SHP77 (cell line): ENCODE measurements around the gene CRNN.
A peak's percentile ranks its signal among the peaks of the same experiment; 100 is the strongest.

Experiments used
- DNase-seq, 2 experiments: peaks; one replicate each; lab custom pipeline; 2025; lab: John Stamatoyannopoulos, UW

CRNN gene

DNA sequence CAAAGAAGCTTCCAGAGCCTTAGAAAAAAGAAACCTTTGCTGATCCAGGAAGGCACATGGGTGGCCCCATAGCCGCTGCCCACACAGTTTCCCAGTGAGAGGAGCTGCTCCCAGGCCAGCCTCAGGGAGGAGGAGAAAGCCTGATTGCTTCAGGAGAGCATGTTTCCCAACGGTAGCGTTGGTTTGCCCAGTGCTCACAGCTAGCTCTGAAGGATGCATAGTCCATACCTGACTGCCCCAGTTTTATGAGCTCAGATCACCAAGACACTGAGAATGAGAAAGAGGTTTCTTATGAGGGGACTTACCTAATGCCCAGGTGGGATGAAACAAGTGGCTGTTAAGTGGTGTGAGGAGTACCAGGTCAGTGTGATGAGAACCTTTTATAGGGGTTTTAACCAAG is at the start of gene CRNN:
Gene CRNN, minus strand, starts transcription at position 355 of the 400 bp plus-strand sequence. CDS start 2,030 bp downstream, outside the sequence.
- no peak for DNase-seq

DNA sequence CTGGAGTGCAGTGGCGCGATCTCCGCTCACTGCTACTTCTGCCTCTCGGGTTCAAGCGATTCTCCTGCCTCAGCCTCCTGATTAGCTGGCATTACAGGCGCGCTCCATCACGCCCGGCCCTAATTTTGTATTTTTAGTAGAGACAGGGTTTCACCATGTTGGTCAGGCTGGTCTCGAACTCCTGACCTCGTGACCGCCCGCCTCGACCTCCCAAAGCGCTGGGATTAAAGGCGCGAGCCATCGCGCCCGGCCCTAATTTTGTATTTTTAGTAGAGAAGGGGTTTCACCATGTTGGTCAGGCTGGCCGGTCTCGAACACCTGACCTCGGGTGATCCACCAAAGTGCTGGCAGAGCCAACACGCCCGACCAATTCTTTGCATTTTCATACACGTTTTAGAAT is 48.6 kb upstream of the CRNN start:
- DNase-seq = no peak

DNA sequence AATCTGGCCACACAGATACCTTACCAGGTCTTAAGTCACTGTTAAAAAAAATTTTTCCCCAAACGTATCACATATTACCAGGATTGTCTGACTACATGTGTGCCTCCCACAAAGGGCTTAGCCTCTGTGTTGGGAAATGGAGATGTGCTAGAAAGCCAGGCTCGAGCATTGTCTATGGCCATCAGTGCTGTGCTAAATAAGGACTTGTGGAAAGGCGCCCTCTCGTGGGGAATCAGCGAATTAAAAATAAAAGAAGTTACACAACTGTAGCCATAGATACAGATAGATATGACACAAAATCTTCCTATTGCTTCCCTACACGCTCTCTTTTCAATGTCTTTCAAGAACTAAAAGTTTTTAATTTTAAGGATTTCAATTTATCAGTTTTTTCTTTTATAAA is 47.5 kb upstream of the CRNN start:
- peak; percentile 75 to 92 for DNase-seq

DNA sequence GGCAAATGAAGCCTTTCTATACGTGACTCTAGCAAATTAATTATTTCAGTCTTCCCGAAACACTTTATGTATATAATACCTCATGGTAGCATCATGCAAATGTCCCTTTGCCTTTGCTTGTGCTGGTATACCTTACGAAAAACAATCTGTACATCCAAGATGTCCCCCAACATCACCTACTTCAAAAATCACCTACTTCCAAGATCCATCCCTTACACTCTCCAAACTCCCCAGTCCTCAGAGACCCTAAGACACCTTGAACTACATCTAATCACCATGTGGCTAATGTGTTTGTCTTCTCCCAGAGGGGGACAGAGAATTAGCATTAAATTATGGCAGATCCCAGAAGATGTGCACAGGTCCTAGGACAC is 46.5 kb upstream of the CRNN start:
- DNase-seq = no peak

DNA sequence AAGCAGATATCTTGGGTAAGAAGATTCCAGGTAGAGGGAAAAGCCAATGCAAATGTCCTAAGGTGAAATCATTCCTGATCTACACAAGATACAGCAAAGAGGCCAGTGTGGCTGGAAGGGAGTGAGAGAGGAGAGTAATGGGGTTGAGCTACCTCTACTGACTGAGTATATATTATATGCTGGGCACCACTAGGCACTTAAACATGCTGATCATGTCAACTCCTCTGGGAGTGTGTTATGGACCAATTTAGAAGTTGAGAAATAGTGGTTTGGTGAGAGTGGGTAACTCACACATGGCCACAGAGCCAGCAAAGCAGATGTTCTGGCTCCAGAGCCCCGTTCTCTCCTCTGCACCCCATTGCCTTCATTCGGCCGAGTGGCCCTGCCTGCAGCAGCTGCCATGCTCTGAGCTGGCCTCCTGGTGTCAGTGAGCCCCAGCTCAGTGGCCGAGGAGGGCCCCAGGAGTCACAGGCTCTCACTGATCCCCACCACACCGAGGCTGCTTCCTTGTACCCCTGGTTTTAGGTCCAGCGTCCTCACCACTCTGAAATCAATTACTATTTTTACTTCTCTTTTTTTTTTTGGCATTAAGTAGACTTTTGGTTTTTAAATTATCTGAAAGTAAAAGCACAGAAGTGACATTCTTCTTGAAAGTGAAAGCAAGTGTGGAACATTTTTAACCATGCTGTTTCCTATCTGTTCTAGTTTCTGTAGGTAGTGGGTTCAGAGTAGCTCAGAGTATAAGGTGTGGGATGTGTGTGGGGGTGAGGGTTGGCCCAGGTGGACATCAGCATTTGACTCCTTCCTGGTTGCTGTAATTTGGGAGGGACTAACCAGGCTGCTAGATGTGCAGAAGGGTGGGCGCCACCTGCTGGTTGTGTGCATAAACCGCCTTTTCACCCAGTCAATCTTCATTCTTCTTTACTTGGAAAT is 45.8 kb upstream of the CRNN start:
- DNase-seq = peak; percentile 78 to 86

DNA sequence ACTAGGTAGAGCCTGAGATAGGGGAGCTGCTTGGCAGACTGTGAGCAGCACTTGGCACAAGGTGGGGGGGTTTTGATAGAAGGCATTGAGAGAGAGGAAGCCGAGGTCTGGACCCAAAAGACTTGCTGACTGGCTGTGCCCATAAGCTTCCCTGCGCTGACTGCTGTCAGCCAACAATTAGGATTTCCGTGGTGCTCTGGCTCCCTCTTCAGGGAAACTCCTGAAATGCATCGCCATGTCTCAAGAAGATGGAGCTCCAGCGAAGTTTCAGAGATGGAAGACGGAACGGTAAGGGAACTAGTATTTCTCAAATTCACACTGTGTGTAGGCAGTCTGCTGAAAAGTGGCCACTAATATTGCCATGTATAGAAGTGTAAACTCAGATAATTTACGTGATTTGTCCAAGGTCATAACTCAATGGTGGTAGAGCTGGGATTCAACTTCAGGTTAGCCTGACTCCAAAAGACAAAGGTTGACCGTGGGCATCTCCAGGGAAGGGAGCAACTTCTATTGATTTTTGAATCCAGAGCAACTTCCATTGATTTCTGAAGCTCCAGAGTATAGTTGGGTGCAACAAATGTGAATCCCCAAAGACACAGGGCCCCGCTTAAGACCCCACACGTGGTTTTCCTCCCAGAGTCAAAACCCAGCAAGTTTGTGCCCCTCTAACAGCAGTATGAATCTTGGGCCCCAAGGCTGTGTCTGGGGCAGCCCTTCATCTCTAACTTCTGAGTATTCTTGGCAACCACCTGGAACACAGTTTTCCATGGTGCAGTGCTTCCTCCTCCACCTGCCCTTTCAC is 44.5 kb upstream of the CRNN start:
- peak; percentile 72 to 77 for DNase-seq

- DNase-seq = no peak
Observed at GRCh38 chr1:152457561-152457960, 43.5 kb upstream of the CRNN start.

GRCh38 chr1:152457071-152457470 is 43.0 kb upstream of the CRNN start:
- DNase-seq = no peak

GRCh38 chr1:152451254-152451653 is 37.2 kb upstream of the CRNN start:
- peak in 1 of 2 experiments; percentile 20 for DNase-seq

GRCh38 chr1:152449661-152450060 is 35.6 kb upstream of the CRNN start:
- DNase-seq = no peak

DNA sequence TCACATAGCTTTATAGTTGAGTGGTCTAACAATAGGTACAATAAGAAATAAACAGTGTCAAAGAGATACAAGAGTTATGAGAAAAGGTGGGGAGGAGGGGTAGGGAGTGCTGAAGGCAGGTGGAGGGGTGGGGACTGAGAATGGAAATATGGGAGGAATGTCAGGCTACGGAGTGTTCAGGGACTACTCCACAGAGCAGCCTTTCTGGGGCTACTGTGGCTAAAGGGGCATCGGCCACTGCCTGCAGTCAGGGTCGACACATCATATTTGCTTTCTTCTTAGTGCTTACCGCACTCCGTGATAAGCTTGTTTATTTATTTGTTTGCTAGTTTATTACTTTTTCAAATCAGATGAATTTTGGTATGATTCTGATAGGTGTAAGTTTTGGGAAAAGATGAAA is 34.4 kb upstream of the CRNN start:
- no peak for DNase-seq

GRCh38 chr1:152448095-152448494 is 34.0 kb upstream of the CRNN start:
- no peak for DNase-seq

- no peak for DNase-seq
Observed at GRCh38 chr1:152447484-152447883, 33.4 kb upstream of the CRNN start.

DNA sequence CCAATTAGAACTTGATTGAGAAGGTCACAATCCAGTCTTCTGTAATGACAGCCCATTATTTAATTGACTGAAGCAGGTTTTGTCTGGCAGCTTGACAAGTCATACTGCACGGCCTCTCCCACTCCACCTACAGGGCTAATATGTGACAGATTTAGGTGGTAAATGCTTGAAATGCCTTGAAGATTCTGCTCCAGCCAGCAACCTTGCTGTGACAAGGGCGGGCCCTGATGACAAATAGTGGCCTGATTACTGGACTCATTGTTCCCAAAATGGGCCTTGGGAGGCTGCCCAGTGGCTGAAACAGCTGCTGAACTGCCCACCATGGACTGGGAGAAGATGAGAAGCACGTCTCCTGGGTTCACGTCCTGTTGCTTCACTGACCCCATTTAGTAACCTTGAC is 30.0 kb upstream of the CRNN start:
- DNase-seq = no peak

GRCh38 chr1:152442765-152443164 is 28.7 kb upstream of the CRNN start:
- no peak for DNase-seq

DNA sequence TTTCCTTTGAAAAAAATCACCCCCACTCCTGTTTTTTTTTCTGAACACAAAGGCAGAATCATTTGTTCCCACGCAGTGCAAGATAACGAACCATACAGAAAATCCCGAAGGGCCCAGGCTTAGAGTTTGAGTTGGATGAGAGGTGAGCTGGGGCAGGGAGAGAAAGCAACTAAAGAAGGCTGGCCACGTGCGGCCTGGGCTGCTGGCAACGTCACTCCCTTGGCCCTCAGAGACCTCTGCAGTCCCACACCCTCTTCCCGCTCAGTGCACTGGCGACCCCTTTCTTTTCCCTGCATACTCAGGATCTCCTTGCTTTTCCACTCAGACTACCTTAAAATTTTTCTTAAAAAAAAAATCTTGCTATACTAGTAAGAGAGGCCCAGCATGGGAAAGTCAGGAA is 28.2 kb upstream of the CRNN start:
- DNase-seq = no peak

- DNase-seq = no peak
Observed at GRCh38 chr1:152441756-152442155, 27.7 kb upstream of the CRNN start.

- peak; percentile 83 to 88 for DNase-seq
Observed at GRCh38 chr1:152440635-152441471, 26.8 kb upstream of the CRNN start.

GRCh38 chr1:152436593-152437496 is 22.8 kb upstream of the CRNN start:
- no peak for DNase-seq

DNA sequence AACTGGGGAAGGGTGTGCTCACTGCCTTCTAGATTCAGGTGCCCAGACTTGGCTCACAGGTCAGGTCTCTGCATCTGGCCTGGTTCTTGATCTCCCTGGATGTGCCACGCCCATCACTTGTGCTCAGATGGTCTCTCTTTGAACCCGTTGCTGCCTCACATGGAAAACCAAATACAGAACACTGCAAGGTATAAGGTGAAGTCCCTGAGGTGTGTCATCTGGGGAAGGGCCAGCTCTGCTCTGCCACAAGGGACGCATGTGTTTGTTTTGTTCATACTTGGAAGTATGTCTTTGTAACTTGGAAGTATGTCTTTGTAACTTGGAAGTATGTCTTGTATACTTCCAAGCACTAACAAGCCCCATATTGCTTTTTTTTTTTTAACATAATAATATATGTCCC is 13.4 kb upstream of the CRNN start:
- no peak for DNase-seq

GRCh38 chr1:152426731-152427130 is 12.7 kb upstream of the CRNN start:
- no peak for DNase-seq
